ENCODE measurements around the gene TSEN54. TPM values are rescaled to one million over a fixed set of nuclear protein-coding genes. Genes with fewer than 3 reads are reported as not detected.
A peak's percentile ranks its signal among the peaks of the same experiment; 100 is the strongest.

TSEN54 gene
- total RNA-seq, 1 experiment from 2014 or later: 44.5 TPM

GRCh38 chr17:75573540-75573957, 57.2 kb downstream of the TSEN54 start:
- H3K4me1 Mint-ChIP-seq: no peaks in the 10 kb centered on the region; a peak in 1 of 4 replicates
- DNase-seq: no peak
- no peak overlapping the region for H2AK5ac ChIP-seq (ENCODE audit: insufficient read length, low read length)
- no peak for TF ChIP-seq CTCF (conservative IDR thresholded peaks at IDR 0.05)
- no peaks in the 10 kb centered on the region for H4K20me1 ChIP-seq (ENCODE audit: control insufficient read depth, insufficient read depth, insufficient read length)
- no peak overlapping the region for H4K91ac ChIP-seq (ENCODE audit: insufficient read length, low read depth, low read length)
- no peak overlapping the region for H3K27ac ChIP-seq (ENCODE audit: insufficient read length, low read depth, low read length)
- no peak overlapping the region for H2BK12ac ChIP-seq (ENCODE audit: insufficient read length, low read depth, low read length)
- H2BK15ac ChIP-seq (ENCODE audit: low read depth, low read length): no peak overlapping the region
- H3K18ac ChIP-seq (ENCODE audit: insufficient read length, low read depth, low read length): no peak overlapping the region
- H3K4me3 Mint-ChIP-seq: no peak overlapping the region
- no peak overlapping the region for H4K8ac ChIP-seq (replicated peaks; ENCODE audit: insufficient read length, low read depth, low read length)
- no peaks in the 10 kb centered on the region for H3K27me3 ChIP-seq (ENCODE audit: insufficient read depth, low read length)
- no peaks in the 10 kb centered on the region for H3K79me2 ChIP-seq (ENCODE audit: insufficient read depth, low read length)
- H3K56ac ChIP-seq (ENCODE audit: insufficient read length, low read depth, low read length): no peak overlapping the region
- H2BK20ac ChIP-seq (ENCODE audit: low read depth, low read length, poor library complexity, severe bottlenecking): no peak overlapping the region
- no peak overlapping the region for H3K9ac ChIP-seq (ENCODE audit: extremely low read depth, insufficient read length, low read length)
- H2BK120ac ChIP-seq (ENCODE audit: low read depth, low read length, poor library complexity, severe bottlenecking): no peak overlapping the region
- peaks cover 1% of the 10 kb centered on the region; the same call in 1 of the 2 replicates for H3K27me3 Mint-ChIP-seq (ENCODE audit: low read depth)
- no peak overlapping the region for H3K4ac ChIP-seq (ENCODE audit: low read depth, low read length)
- H3K4me2 ChIP-seq (ENCODE audit: insufficient read depth, insufficient read length, low read length): no peak overlapping the region
- peaks cover 2 to 12% (median 4%) of the 10 kb centered on the region in 3 experiments; a peak in 5 of 7 replicates for H3K36me3 Mint-ChIP-seq (ENCODE audit: insufficient read depth in 1 of 3, low read depth in 3 of 3)
- no peaks in the 10 kb centered on the region for H3K9me3 ChIP-seq (ENCODE audit: control insufficient read depth, low read depth, low read length)
- no peak overlapping the region for H2AFZ ChIP-seq (ENCODE audit: low read length)
- H3K23me2 ChIP-seq (ENCODE audit: insufficient read length, low read depth, low read length, poor library complexity, severe bottlenecking): no peaks in the 10 kb centered on the region
- no peaks in the 10 kb centered on the region for H3K9me3 Mint-ChIP-seq
- H3K4me1 ChIP-seq (ENCODE audit: insufficient read depth, low read length): no peaks in the 10 kb centered on the region
- peak overlapping the region in 1 of 3 experiments; percentile 85; a peak in 1 of 7 replicates for H3K27ac Mint-ChIP-seq
- no peaks in the 10 kb centered on the region for H3K79me1 ChIP-seq (ENCODE audit: insufficient read depth, low read depth, low read length, poor library complexity, severe bottlenecking)
- no CpG with 5 or more reads among the region's 16 CpGs for WGBS (ENCODE audit: extremely low coverage, insufficient read length, low lambda C conversion rate)
- H2BK5ac ChIP-seq (ENCODE audit: insufficient read length, low read length): no peak overlapping the region
- H3K23ac ChIP-seq (ENCODE audit: insufficient read length, low read depth, low read length): no peak overlapping the region
- H4K5ac ChIP-seq (ENCODE audit: insufficient read length, low read depth, low read length): no peak overlapping the region
- H3T11ph ChIP-seq (ENCODE audit: low read length): no peak overlapping the region
- no peak overlapping the region for H3K14ac ChIP-seq (ENCODE audit: insufficient read depth, low read length)

Data from H9 (cell line).